ENCODE results near the gene SLC22A9.
"Not testable (repeated sequence)": the region's sequence is repeated elsewhere in the genome, so short reads cannot be mapped to it uniquely, and the experiment has no call there.

Gene SLC22A9

DNA sequence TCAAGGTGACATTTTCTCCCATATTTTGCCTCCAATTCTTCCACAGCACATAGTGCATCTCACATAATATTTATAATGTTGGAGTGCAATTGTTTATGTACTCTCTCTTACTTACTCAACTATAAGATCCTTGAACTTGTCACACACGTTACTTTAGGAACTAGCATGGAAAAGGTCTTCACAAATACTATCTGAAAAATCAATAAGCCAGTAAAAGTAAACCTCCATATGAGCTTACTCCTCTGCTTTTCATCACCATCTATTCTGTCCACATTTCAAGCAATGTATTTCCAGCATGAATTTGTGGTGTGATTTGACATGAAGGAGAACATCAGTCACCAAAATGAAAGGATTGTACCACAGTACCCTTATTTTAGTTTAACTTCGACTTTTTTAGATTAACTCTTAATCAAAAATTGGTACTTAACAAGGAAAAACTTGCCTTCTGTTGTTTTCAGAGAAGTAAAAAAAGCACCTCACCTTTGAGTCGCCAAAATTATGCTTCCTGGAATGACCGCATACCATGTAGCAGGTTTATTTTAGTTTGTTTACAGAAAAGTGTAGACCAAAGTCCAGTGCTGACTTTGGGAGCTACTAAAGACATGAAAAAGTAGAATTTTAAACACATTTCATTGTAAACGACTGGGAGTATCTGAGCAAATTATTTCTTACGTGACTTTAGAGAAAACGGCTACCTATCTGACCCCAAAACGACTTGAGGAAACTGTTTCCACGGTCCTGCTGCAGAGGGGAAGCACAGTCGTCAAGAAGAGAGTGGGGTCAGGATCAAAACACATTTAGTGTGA is at the start of gene SLC22A9:
SLC22A9 (plus strand) TSS at position 621 of the 806 bp plus-strand sequence. CDS start 272 bp downstream, outside the sequence.
- no peak for DNase-seq (ENCODE audit: low read depth)

DNA sequence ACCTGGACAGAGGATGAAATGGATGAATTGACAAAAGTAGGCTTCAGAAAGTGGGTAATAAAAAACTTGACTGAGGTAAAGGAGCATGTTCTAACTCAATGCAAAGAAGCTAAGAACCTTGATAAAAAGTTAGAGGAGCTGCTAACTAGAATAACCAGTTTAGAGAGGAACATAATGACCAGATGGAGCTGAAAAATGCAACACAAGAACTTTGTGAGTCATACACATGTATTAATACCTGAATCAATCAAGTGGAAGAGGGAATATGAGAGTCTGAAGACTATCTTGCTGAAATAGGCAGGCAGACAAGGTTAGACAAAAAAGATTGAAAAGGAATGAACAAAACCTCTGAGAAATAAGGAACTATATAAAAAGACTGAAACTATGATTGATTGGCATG is 47.9 kb upstream of the SLC22A9 start:
- DNase-seq (ENCODE audit: low read depth): no peak

DNA sequence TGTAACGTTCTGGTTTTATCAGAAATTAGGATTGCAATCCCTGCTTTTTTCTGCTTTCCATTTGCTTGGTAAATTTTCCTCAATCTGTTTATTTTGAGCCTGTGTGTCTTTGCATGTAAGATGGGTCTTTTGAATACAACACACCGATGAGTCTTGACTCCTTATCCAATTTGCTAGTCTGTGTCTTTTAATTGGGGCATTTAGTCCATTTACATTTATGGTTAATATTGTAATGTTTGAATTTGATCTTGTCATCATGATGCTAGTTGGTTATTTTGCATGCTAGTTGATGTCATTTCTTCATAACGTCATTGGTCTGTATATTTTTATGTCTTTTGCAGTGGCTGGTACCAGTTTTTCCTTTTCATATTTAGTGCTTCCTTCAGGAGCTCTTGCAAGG is 34.5 kb upstream of the SLC22A9 start:
- DNase-seq (ENCODE audit: low read depth): not testable (repeated sequence)

DNA sequence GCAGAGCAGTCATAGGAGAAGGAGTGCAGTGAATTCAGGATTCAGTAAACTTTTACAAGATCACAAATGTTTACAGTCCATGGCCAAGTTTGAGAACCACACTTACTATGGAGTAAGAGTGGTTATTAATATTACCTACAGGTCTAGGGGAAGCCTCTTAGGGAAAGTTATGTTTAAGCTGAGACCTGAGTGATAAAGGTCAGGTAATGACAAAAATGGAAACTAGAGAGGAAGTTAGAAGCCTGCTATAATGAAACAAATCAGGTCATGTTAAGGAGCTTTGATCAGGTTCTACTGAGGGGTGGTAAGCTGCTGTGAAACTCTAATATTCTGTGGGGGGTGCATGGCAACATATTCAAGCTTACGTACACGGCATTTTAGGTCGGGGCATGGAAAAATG is 32.5 kb upstream of the SLC22A9 start:
- no peak for DNase-seq (ENCODE audit: low read depth)

DNA sequence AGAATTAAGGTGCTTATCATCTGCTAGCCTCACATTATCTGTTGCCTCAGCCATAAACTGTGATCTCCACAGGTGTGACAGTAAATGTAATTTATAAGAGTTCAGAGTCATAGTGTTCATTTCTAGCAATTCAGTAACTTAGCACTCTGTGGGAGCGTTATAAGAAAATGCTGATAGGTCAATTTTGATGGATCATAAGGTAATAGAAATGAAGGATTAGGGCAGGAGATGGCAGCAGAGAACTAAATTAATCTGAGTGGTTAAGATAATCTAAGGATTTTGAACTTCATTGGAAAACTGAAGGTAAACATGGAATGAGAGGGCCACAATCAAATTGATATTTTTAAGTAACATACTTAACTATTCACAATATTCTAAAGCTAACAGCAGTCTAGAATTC is 26.5 kb upstream of the SLC22A9 start:
- DNase-seq (ENCODE audit: low read depth): no peak

DNA sequence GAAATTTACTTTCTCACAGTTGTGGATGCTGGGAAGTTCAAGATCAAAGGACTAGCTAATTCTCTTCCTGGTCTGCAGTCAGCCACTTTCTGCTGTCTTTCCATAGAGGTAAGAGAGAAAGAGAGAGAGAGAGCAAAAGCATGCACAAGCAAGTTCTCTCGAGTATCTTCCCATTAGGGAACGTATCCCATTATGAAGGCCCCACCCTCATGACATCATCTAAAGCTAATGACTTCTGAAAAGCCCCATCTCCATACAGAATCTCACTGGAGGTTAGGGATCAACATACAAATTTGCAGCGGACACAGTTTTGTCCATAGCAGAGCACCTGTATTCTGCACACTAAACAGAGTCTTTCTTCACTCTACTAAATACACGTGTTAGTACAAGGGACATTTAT is 17.4 kb upstream of the SLC22A9 start:
- no peak for DNase-seq (ENCODE audit: low read depth)

DNA sequence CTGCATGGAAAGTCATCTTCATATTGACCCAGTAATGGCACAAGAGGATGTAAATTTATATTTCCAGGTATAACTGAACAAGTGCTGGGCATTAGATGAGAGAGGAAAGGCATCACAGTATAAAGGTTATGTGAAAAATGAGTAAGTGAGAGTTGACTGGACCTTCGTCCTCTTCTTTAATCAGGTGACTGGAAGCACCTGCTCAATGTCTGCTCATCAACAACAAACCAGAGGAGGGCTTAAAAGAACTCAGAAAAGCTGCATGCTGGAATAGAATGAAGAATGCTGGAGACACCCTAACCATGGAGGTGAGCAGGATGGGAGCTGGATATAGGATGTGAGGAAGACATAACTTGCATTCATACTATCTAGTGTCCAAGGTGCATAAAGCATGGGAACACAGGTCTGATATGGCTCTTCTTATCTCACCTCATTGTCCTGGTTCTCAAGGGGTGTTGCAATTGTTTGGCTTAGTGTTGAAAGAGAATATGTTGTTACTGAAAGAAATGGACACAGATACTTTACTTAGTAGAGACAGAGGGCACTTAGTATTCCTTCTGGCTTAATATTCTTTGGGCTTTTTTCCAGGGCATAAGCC is 7.3 kb upstream of the SLC22A9 start:
- DNase-seq (ENCODE audit: low read depth): no peak

DNA sequence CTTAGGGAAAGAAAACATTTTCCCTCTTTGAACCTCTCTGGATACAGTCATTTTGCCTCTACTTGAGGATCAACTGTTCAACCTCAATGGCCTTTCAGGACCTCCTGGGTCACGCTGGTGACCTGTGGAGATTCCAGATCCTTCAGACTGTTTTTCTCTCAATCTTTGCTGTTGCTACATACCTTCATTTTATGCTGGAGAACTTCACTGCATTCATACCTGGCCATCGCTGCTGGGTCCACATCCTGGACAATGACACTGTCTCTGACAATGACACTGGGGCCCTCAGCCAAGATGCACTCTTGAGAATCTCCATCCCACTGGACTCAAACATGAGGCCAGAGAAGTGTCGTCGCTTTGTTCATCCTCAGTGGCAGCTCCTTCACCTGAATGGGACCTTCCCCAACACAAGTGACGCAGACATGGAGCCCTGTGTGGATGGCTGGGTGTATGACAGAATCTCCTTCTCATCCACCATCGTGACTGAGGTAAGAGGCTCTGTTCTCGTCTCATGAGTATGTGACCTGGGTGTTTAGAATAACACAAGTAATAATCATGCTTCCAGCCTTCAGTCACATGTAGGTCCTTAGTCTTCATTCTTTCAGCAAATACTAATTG is 495 bp downstream of the SLC22A9 start:
- DNase-seq (ENCODE audit: low read depth): no peak

DNA sequence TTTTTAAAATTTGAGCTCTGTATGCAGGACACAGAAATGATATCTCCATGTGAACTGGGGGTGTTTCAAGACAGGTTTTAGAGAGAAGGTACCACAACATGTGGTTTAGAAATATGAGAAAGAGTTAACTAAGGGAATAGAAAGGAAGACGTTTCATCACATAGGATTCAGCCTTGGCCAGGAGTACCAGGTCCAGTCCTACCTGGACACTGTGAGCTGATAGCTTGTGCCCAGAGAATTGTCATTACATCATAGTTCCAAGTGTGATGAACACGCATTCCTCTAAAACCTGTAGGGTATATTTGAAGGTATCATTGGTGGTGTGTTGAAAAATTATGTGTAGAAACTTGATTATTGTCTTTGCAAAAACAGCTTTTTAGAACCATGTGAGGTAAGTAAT is 1.8 kb downstream of the SLC22A9 start:
- no peak for DNase-seq (ENCODE audit: low read depth)

DNA sequence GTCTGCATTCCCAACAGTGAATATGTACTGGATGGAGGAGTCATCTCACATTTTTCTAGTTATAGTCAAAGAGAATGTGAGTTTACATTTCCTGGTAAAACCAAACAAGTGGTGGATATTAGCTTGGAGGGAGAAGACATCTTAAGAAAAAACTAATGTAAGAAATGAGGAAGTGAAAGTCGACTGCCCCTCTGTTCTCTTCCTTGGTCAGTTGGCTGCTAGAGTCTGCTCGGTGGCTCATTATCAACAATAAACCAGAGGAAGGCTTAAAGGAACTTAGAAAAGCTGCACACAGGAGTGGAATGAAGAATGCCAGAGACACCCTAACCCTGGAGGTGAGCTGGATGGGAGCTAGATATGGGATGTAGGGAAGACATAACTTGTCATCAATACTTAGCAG is 5.8 kb downstream of the SLC22A9 start:
- no peak for DNase-seq (ENCODE audit: low read depth)

DNA sequence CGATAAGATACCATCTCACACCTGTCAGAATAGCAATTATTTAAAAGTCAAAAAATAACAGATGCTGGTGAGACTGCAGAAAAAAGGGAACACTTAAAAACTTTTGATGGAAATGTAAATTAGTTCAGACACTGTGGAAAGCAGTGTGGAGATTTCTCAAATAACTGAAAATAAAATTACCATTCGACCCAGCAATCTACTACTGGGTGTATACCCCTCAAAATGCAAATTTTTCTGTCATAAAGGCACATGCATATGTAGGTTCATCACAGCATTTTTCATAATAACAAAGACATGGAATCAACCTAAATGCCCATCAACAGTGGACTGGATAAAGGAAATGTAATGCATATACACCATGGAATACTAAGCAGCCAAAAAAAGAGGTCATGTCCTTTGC is 10.5 kb downstream of the SLC22A9 start:
- DNase-seq (ENCODE audit: low read depth): no peak

DNA sequence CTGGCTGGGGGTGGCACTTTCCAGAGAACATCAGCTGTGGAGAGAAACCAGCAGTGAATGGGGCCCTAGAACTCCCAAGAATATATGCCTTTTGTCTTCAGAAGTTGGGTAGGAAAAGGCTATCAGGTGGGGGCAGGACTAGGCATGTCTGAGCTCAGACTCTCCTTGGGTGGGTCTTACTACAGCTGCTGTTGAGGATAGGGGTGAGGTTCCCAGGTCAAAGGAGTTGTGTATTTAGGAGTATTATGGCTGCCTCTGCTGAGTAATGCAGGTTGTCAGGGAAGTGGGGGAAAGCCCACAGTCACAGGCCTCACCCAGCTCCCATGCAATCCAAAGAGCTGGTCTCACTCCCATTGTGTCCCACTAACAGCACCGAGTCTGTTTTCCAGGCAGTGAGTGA is 26.1 kb downstream of the SLC22A9 start:
- no peak for DNase-seq (ENCODE audit: low read depth)

DNA sequence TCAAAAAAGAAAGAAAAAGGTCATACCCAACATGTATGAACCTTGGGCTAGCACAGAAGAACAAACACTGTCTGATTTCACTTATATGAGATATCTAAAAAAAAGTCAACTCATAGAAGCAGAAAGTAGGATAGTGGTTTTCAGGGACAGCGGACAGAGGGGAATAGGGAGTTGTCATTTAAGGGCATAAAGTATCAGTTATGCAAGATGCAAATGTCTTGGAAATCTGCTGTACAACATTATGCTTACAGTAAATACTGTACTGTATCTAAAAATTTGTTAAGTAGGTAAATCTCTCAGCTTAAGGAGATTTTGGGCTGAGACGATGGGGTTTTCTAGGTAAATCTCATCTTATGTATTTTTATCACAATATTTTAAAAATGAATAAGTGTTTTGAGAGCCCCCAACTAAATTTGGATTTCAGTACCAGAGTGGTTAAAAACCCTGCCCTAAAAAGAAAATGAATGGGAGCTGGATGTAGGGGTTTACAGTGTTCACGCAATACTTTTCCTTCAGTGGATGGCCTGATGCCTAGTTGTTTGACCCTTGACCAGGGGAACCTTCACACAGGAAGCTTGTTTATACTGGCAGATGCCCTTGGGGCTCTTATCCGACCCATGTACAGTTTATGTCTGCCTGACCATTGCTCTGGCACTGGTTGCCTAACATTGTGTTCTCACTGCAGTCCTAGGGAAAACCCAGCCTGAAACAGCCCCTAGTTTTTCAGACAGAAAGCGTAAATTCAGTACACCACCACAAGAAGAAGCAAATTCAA is 34.8 kb downstream of the SLC22A9 start:
- no peak for DNase-seq (ENCODE audit: low read depth)

DNA sequence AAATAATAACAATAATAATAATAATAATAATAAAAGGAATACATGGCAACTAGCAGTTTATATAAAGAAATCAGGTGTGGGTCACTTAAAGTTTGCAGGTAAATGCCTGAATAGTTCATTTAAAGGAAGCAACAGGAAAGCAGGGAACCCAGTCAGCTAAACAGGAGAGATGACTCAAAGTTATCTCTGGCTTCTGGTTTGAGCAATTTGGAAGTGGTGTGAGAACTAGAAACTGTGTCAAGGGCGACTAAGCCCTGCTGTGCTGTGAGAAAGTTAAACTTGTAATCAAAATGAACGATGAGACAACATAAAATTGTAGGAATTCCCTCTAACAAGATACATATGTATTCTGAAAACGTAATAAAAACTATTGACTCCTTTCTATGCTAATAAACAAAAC is 35.5 kb downstream of the SLC22A9 start:
- DNase-seq (ENCODE audit: low read depth): no peak

DNA sequence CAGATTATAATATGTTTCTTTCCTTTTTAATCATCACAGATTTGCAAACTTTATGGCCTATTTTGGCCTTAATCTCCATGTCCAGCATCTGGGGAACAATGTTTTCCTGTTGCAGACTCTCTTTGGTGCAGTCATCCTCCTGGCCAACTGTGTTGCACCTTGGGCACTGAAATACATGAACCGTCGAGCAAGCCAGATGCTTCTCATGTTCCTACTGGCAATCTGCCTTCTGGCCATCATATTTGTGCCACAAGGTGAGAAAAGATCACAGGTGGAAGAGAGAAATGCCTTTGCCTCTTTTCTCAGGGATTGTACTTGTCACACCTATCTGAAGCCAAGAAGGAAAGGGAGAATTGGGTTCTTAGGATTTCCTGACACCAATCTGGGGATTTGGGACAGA is 36.9 kb downstream of the SLC22A9 start:
- no peak for DNase-seq (ENCODE audit: low read depth)

DNA sequence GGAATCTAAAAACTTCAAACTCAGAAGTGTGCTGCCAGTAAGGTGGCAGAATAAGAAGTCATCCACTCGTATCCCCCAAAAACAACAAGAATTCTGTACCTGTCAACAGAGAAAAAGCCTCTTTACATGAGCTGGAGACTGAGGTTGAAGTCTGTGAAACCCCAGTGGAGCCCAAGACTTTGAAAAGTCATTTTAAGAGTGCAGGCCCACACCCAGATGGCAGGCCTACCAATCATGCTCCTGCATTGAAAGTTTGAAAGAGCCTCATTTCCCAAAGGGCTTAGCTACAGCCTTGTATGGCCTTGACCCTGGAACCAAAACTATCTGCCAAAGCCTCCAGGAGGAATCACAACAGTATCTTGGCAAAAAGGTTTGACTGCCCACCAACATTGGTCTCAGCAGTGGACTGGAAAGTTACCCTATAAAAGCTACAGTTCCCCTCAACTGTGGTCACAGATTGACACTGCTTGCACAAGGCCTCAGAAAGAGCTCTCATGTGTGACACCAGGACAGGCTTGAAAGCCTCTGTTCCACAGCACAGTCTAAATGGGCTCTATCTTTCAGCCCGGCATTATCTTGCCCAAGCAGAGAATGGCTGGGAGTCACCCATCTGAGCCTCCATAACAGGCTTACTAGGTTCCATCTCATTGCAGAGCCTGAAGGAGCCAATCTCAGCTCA is 47.7 kb downstream of the SLC22A9 start:
- no peak for DNase-seq (ENCODE audit: low read depth)

DNA sequence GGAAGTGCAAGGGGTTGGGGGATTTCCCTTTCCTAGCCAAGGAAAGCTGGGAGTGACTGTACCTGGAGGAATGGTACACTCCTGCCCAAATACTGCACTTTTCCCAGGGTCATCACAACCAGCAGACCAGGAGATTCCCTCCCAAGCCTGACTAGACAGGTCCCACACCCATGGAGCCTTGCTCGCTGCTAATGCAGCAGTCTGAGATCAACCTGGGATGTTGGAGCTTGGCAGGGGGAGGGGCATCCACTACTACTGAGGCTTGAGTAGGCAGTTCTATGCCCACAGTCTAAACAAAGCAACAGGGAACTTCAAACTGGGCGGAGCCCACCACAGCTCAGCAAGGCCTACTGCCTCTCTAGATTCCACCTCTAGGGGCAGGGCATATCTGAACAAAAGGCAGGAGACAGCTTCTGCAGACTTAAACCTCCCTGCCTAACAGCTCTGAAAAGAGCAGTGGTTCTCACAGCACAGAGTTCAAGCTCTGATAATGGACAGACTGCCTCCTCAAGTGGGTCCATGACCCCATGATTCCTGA is 58.5 kb downstream of the SLC22A9 start:
- no peak for DNase-seq (ENCODE audit: low read depth)

DNA sequence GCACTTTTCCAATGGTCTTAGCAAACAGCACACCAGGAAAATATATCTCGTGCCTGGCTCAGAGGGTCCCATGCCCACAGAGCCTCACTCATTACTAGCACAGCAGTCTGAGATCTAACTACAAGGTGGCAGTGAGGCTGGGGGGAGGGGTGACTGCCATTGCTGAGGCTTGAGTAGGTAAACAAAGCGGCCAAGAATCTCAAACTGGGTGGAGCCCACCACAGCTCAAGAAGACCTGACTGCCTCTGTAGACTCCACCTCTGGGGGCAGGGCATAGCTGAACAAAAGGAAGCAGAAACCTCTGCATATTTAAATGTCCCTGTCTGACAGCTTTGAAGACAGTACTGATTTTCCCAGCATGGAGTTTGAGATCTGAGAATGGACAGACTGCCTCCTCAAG is 61.1 kb downstream of the SLC22A9 start:
- DNase-seq (ENCODE audit: low read depth): not testable (repeated sequence)

DNA sequence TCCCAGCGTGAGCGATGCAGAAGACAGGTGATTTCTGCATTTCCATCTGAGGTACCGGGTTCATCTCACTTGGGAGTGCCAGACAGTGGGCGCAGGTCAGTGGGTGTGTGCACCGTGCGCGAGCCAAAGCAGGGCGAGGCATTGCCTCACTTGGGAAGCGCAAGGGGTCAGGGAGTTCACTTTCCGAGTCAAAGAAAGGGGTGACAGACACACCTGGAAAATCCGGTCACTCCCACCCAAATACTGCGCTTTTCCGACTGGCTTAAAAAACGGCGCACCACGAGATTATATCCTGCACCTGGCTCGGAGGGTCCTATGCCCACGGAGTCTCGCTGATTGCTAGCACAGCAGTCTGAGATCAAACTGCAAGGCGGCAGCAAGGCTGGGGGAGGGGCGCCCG is 65.8 kb downstream of the SLC22A9 start:
- DNase-seq (ENCODE audit: low read depth): not testable (repeated sequence)

DNA sequence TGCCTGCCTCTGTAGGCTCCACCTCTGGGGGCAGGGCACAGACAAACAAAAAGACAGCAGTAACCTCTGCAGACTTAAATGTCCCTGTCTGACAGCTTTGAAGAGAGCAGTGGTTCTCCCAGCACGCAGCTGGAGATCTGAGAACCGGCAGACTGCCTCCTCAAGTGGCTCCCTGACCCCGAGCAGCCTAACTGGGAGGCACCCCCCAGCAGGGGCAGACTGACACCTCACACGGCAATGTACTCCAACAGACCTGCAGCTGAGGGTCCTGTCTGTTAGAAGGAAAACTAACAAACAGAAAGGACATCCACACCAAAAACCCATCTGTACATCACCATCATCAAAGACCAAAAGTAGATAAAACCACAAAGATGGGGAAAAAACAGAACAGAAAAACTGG is 66.2 kb downstream of the SLC22A9 start:
- not testable (repeated sequence) for DNase-seq (ENCODE audit: low read depth)

DNA sequence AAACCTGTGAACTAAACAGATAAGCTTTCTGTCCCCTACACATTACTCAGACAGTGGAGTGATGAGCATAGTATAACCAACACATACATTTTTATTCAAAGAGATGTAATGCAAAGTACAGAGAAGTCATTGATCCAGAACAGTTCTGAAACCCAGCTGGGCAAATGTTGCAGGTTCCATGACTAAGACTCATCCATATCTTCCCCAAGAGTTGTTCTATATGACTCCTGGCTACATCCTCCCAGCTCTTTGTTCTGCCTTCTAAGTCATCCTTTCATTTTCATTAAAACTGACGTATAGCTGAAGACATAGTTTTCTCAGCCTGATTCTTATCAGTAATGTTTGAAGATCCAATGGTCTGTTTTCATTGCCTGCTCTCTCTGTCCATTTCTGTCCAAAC is 74.1 kb downstream of the SLC22A9 start:
- no peak for DNase-seq (ENCODE audit: low read depth)

DNA sequence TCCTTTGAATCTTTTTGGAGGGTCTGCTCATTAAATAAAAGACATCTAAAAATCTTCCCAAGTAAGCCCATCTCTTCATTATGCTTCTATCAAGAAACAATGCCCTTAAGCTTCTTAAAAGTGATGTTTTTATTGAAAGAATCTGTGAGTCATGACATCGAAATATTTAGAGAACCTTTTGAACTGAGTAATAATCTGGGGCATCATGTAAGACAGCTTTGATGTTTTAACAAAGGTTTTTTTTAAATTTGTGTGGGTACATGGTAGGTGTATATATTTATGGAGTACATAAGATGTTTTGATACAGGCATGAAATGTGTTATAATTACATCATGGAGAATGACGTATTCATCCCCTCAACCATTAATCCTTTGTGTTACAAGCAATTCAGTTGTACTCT is 74.6 kb downstream of the SLC22A9 start:
- no peak for DNase-seq (ENCODE audit: low read depth)
